Measurements from ENCODE around the gene ESAM. TPM values are rescaled to one million over a fixed set of nuclear protein-coding genes. Genes with fewer than 3 reads are reported as not detected.

ESAM gene
- total and polyA plus RNA-seq, 5 donors = 31.2 to 51.8 (median 43.6) TPM

DNA sequence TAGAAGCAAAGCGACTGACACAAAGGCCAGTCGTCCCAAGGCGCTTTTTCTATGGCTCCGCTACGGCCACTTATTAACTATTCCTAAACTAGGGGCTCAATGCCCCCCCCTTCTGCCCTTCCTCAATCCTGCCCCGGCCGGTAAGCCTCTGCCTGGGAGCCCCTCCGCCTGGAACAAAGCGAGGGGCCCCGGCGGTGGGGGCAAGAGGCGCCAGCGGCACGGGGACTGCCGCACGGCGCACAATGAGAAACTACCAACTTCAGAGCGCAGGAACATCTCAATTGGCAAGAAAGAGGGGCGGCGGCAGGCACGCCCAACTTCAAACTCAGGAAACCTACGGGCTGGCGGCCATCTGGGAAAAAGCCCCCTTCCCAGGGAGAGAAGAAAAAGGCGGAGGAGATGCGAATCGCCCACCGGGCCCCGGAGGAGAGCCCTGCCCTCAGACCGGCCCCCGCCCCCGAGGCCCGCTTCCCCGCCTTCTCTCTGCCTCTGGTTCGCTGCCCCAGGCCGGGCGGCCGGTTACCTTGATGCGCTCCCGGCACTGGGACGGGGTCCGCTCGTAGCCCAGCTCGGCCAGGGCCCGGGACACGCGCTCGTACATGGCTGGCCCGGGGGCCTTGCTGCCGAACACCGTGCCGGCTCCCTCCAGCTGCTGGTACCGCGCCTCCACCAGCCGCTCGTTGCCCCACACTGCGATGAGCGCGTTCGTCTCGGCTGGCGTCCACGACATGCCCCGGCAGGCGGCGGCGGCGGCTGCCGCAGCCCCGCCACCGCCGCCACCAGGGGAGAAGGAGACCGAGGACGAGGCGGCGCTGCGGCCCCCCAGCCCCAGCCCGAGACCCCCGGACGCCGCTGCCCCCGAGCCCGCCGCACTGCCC, 37.5 kb upstream of the ESAM start:
- WGBS = under 1% methylated on average over 83 of the region's 83 CpGs
- no peaks in the 10 kb centered on the region for H3K27me3 ChIP-seq (ENCODE audit: control insufficient read depth, insufficient read depth)
- intact Hi-C loops (cut with DNase I) = no loop called here
- ATAC-seq (peak; percentile 32 to 38), DNase-seq (peak; percentile 44 to 70 (median 70))
- H3K4me1 ChIP-seq (ENCODE audit: control insufficient read depth, insufficient read depth, low read length) = peaks cover 4% of the 10 kb centered on the region
- peak overlapping the region; percentile 99 for H3K27ac ChIP-seq (ENCODE audit: low read length)
- H3K9me3 ChIP-seq (ENCODE audit: control insufficient read depth, low read length) = no peaks in the 10 kb centered on the region
- peak overlapping the region; percentile 94 for H3K4me3 ChIP-seq (ENCODE audit: low read length)

DNA sequence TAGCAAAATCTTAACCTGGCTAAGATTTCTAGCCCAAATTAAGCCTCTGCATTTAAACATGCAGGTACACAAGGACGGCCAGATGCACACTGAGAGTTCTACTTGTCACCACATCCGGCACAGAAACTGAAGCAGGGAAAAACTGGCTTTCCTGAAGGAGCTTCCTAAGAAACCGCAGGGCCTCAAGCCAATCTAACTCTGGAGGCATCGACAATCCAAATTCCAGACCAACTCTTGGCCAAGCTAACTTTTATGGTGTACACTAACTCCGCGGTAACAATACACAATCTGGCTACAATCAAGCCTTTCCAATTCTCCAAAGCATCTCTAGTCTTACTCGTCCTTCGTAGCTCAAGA, 36.9 kb upstream of the ESAM start:
- H3K27me3 ChIP-seq (ENCODE audit: control insufficient read depth, insufficient read depth) = no peaks in the 10 kb centered on the region
- peaks cover 4% of the 10 kb centered on the region for H3K4me1 ChIP-seq (ENCODE audit: control insufficient read depth, insufficient read depth, low read length)
- H3K9me3 ChIP-seq (ENCODE audit: control insufficient read depth, low read length) = no peaks in the 10 kb centered on the region
- ATAC-seq (no peak), DNase-seq (no peak)
- 3% methylated on average over 8 of the region's 8 CpGs for WGBS
- no peak overlapping the region for H3K27ac ChIP-seq (ENCODE audit: low read length)
- H3K4me3 ChIP-seq (ENCODE audit: low read length) = peak overlapping the region; percentile 94
- intact Hi-C loops (cut with DNase I) = no loop called here

DNA sequence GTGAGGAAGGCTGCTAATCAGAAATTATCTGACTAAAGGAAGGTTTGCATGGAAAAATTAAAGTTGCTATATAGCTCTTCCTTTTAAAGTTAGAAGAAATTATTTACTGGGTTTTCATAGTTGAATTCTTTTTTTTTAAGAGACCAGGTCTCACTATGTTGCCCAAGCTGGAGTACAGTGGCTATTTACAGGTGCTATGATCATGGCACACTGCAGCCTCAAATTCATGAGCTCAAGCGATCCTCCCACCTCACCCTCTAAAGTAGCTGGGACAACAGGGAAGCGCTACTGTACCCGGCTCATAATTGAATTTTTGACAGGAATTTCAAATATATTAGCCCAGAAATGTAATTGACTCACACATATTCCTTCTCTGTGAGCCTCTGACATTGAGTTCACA, 34.2 kb upstream of the ESAM start:
- Histone ChIP-seq H3K27ac (ENCODE audit: low read length) (no peak overlapping the region), H3K4me3 (ENCODE audit: low read length) (no peak overlapping the region), H3K27me3 (ENCODE audit: control insufficient read depth, insufficient read depth) (no peaks in the 10 kb centered on the region), H3K9me3 (ENCODE audit: control insufficient read depth, low read length) (no peaks in the 10 kb centered on the region), H3K4me1 (ENCODE audit: control insufficient read depth, insufficient read depth, low read length) (peaks cover 4% of the 10 kb centered on the region)
- no peak for ATAC-seq
- no peak for DNase-seq
- intact Hi-C loops (cut with DNase I) = no loop called here
- WGBS = 84% methylated on average over 3 of the region's 3 CpGs

DNA sequence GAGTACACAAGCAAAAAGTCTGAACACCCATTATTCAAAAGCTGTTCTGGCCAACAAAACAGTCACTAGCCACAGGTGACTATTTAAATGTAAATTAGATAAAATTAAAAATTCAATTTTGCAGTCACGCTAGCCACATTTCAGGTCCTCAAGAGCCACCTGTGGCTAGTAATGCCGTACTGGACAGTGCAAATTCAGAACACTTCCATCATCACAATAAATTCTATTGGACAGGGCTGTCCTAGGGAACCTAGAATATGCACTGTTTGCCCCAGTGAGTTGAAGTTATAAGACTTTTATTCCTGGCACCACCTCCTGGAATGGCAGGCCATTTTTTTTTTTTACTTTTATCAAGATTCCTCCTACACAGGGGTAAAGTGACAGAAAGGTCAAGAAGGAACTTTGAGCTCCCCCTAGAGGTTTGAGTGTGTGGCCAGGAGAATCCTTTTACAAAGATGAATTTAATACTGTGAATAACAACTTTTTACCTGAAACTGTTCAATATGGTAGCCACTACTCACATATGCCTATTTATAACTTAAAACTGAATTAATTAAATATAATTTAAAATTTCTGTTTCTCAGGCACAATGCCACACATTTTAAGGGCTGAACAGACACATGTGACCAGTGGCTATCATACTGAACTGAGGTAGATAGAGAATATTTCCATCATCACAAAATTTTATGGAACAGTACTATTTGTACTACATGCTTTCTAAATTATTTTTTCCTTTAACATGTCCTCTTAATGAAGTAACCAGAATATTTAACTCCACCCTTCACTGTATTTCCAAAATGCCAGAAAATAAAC, 31.6 kb upstream of the ESAM start:
- intact Hi-C loops (cut with DNase I) = no loop called here
- Histone ChIP-seq H3K9me3 (ENCODE audit: control insufficient read depth, low read length) (no peaks in the 10 kb centered on the region), H3K27me3 (ENCODE audit: control insufficient read depth, insufficient read depth) (no peaks in the 10 kb centered on the region), H3K27ac (ENCODE audit: low read length) (no peak overlapping the region), H3K4me3 (ENCODE audit: low read length) (no peak overlapping the region), H3K4me1 (ENCODE audit: control insufficient read depth, insufficient read depth, low read length) (no peaks in the 10 kb centered on the region)
- DNase-seq (no peak), ATAC-seq (peak; percentile 51 to 66)
- 86% methylated on average over 2 of the region's 2 CpGs for WGBS

DNA sequence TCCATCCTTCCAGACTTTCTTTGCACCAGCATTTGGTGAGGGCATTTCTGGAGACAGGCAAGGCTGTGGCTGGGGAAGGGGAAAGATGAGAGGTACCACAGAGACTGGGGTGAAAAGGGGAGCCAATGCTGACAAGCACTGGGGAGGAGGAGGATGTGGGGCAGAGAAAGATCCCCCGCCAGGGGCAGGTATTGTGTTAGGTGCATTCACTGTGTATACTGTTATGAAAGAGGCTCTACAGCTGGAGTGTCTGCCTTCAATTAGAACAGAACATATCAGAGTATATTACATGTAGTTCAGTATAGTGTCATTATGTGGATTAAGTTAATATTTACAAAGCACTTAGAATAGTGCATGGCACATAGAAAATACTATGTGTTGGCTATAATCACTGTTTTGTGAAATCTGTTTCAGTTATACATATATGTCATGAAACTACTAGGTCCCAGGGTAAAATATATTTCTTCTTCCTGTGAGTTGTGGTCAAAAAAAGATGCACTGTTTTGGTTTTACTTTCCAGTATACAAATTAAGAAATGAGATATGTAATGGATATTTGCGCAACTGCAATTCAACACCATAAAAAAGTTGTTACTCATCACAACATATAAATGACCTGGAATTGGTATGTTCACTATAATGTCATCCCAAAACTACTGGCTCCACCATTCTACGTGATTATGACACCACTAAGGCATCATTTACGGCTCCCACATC, 29.7 kb upstream of the ESAM start:
- intact Hi-C loops (cut with DNase I) = no loop called here
- H3K4me1 ChIP-seq (ENCODE audit: control insufficient read depth, insufficient read depth, low read length) = no peaks in the 10 kb centered on the region
- 91% methylated on average over 4 of the region's 4 CpGs for WGBS
- H3K27ac ChIP-seq (ENCODE audit: low read length) = no peak overlapping the region
- no peaks in the 10 kb centered on the region for H3K9me3 ChIP-seq (ENCODE audit: control insufficient read depth, low read length)
- no peak for ATAC-seq
- no peak overlapping the region for H3K4me3 ChIP-seq (ENCODE audit: low read length)
- no peak for DNase-seq
- H3K27me3 ChIP-seq (ENCODE audit: control insufficient read depth, insufficient read depth) = no peaks in the 10 kb centered on the region

DNA sequence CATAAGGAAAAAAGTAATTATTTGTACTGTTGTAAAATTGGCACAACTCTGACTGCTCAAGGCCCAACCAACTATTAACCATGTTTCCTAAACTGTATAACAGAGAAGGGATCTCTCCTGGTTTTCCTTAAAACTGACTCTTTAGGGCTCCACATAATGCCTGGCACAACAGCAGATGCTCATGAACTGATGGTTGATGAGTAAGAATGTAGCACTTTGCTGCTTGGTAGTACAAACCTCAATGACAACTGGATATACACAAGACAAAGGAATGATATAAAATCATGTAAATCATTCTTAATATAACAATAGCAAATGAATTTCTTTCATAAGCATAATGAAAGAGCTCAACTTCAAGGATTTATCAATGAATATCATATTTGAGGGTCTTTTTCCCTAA, 26.4 kb upstream of the ESAM start:
- no peak for ATAC-seq
- no peaks in the 10 kb centered on the region for H3K4me1 ChIP-seq (ENCODE audit: control insufficient read depth, insufficient read depth, low read length)
- DNase-seq = no peak
- no peak overlapping the region for H3K27ac ChIP-seq (ENCODE audit: low read length)
- H3K4me3 ChIP-seq (ENCODE audit: low read length) = no peak overlapping the region
- H3K27me3 ChIP-seq (ENCODE audit: control insufficient read depth, insufficient read depth) = no peaks in the 10 kb centered on the region
- intact Hi-C loops (cut with DNase I) = no loop called here
- H3K9me3 ChIP-seq (ENCODE audit: control insufficient read depth, low read length) = no peaks in the 10 kb centered on the region

DNA sequence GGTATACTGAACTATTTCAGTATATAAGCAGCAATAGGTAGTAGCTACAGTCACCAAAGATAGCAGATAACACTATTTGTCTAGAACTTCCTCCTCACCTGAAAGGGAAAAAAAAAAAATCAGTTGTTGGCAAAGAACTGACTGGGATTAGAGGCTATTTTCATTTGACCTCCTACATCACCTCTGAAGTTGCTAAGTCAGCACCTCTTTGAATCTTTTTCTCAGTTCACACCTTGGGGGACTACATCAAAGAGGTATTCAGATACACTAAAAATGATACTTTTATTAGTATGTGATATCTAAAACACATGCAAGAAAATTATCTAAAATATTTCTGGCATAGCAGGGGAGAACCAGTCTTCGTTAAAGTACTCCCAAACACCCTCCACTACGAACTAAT, 22.0 kb upstream of the ESAM start:
- intact Hi-C loops (cut with DNase I) = no loop called here
- Histone ChIP-seq H3K27ac (ENCODE audit: low read length) (no peak overlapping the region), H3K4me1 (ENCODE audit: control insufficient read depth, insufficient read depth, low read length) (no peaks in the 10 kb centered on the region), H3K4me3 (ENCODE audit: low read length) (no peak overlapping the region), H3K9me3 (ENCODE audit: control insufficient read depth, low read length) (no peaks in the 10 kb centered on the region), H3K27me3 (ENCODE audit: control insufficient read depth, insufficient read depth) (no peaks in the 10 kb centered on the region)
- ATAC-seq (no peak), DNase-seq (no peak)
- WGBS = 93% methylated on average over 2 of the region's 2 CpGs

DNA sequence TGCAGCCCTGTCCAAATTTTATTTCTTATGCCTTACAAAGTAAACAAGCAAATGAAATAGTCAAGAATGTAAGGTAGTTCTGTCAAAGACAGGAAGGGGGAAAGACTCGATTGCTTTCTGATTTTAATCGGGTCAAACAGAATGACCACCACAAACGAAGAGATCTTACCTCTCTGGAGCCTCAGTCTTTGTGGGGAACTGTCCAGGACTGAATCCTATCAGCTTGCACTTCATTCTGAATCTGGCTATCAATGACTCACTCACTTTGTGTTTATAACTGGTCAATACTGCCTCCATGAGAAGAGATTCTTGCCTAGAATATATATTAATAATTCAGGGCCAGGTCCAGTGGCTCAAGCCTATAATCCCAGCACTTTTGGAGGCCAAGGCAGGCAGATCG, 20.9 kb upstream of the ESAM start:
- Histone ChIP-seq H3K27me3 (ENCODE audit: control insufficient read depth, insufficient read depth) (no peaks in the 10 kb centered on the region), H3K4me3 (ENCODE audit: low read length) (no peak overlapping the region), H3K4me1 (ENCODE audit: control insufficient read depth, insufficient read depth, low read length) (no peaks in the 10 kb centered on the region), H3K9me3 (ENCODE audit: control insufficient read depth, low read length) (no peaks in the 10 kb centered on the region), H3K27ac (ENCODE audit: low read length) (no peak overlapping the region)
- 92% methylated on average over 4 of the region's 4 CpGs for WGBS
- ATAC-seq (no peak), DNase-seq (no peak)
- intact Hi-C loops (cut with DNase I) = no loop called here

DNA sequence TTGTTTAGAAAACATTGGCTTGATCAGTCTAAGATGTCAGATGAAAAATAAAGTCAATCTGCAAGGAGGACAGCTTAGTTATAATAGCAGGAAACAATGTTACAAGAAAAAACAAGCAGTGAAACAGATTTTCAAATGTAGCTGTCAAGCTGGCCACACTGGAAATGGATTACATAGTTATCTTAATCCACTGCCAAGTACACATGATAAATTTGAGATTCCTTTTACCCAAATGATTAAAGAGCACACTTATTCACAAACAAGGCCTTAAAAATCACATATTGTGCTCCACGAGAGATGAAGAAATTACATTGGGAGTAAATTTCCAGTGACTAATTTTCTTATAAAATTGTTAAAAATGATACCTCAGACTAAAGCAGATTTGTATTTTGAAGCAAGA, 17.5 kb upstream of the ESAM start:
- ATAC-seq (no peak), DNase-seq (no peak)
- Histone ChIP-seq H3K4me1 (ENCODE audit: control insufficient read depth, insufficient read depth, low read length) (no peaks in the 10 kb centered on the region), H3K4me3 (ENCODE audit: low read length) (no peak overlapping the region), H3K27me3 (ENCODE audit: control insufficient read depth, insufficient read depth) (no peaks in the 10 kb centered on the region), H3K9me3 (ENCODE audit: control insufficient read depth, low read length) (no peaks in the 10 kb centered on the region), H3K27ac (ENCODE audit: low read length) (no peak overlapping the region)
- WGBS = 56% methylated on average over 1 of the region's 1 CpG
- intact Hi-C loops (cut with DNase I) = no loop called here

DNA sequence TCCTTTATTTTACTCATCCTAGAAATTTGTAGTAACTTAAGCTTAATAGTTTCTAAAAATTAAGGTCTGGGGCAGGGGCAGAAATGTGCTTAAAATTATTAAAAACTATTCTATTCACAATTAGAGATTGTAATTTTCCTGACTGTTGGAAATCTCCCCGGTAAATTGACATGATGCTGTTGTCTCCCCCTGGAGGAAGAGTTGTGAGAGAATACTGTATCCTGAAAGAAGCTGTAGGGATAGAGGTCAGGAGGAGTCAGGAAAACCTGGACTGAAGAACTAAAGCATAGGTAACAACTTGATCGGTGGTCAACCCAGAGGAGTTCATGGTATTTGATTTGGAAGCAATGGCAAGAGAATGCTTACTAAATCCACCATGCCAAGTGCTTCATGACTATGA, 16.2 kb upstream of the ESAM start:
- intact Hi-C loops (cut with DNase I) = no loop called here
- WGBS = 83% methylated on average over 2 of the region's 2 CpGs
- H3K27ac ChIP-seq (ENCODE audit: low read length) = no peak overlapping the region

More for the DNA sequence above, 16.2 kb upstream of the ESAM start:
- no peaks in the 10 kb centered on the region for H3K9me3 ChIP-seq (ENCODE audit: control insufficient read depth, low read length)
- H3K4me3 ChIP-seq (ENCODE audit: low read length) = no peak overlapping the region
- no peaks in the 10 kb centered on the region for H3K4me1 ChIP-seq (ENCODE audit: control insufficient read depth, insufficient read depth, low read length)
- no peaks in the 10 kb centered on the region for H3K27me3 ChIP-seq (ENCODE audit: control insufficient read depth, insufficient read depth)
- DNase-seq = no peak
- no peak for ATAC-seq

Measured in right cardiac atrium (tissue), 5 donors.